Keratinocyte (primary cell): ENCODE results near the gene DHX35. TPM values are rescaled to one million over a fixed set of nuclear protein-coding genes. Genes with fewer than 3 reads are reported as not detected.

Experiments used
- DNase-seq: peaks from one replicate; pipeline ENCODE4 v3.0.0-alpha.2; 2011; ENCODE audit warnings: low read depth, missing footprints, low spot score
- FAIRE-seq: peaks from 2 replicates; lab custom pipeline; 2011; peaks lifted over from hg19 to GRCh38; lab: Jason Lieb, UNC
- H2AFZ ChIP-seq: 2 replicates; pipeline ENCODE4 v1.6.0; 2012; ENCODE audit warnings: low read length, control low read depth, inconsistent platforms; ENCODE audit not compliant: control insufficient read depth
- H3K27ac ChIP-seq: 2 replicates; pipeline ENCODE4 v1.5.1; 2011; ENCODE audit warnings: low read length; ENCODE audit not compliant: control insufficient read depth, insufficient read depth
- H3K27me3 ChIP-seq: 3 replicates; pipeline ENCODE4 v1.6.0; 2011; ENCODE audit warnings: low read length; ENCODE audit not compliant: control insufficient read depth, insufficient read depth; ENCODE audit errors: extremely low read depth
- H3K36me3 ChIP-seq, 2 experiments: 2 replicates in 1 of 2; 3 replicates in 1 of 2; pipeline ENCODE4 v1.5.1; 2011; ENCODE audit warnings: low read length in 2 of 2, mild to moderate bottlenecking in 1 of 2; ENCODE audit not compliant: control insufficient read depth in 2 of 2, insufficient read depth in 2 of 2; ENCODE audit errors: extremely low read depth in 1 of 2
- H3K4me1 ChIP-seq: 3 replicates; pipeline ENCODE4 v1.5.1; 2011; ENCODE audit warnings: low read length; ENCODE audit not compliant: control insufficient read depth, insufficient read depth; ENCODE audit errors: extremely low read depth
- H3K4me2 ChIP-seq: 3 replicates; pipeline ENCODE4 v1.6.0; 2011; ENCODE audit warnings: low read depth, low read length; ENCODE audit not compliant: control insufficient read depth, insufficient read depth; ENCODE audit errors: extremely low read depth
- H3K4me3 ChIP-seq, 3 experiments: fragments of 200-600 bp in 1 of 3; sonication (generic) in 1 of 3; 2 replicates in 2 of 3; 3 replicates in 1 of 3; pipeline ENCODE4 v1.5.1; 2011 to 2016; ENCODE audit warnings: low read length in 3 of 3, mild to moderate bottlenecking in 3 of 3, control low read depth in 2 of 3, inconsistent platforms in 1 of 3, low read depth in 1 of 3, mixed read lengths in 1 of 3, mixed run types in 1 of 3, moderate library complexity in 1 of 3; ENCODE audit not compliant: control insufficient read depth in 2 of 3, insufficient read depth in 2 of 3; ENCODE audit errors: extremely low read depth in 1 of 3
- H3K79me2 ChIP-seq: 2 replicates; pipeline ENCODE4 v1.6.0; 2012; ENCODE audit warnings: low read length; ENCODE audit not compliant: control insufficient read depth, insufficient read depth
- H3K9ac ChIP-seq: 3 replicates; pipeline ENCODE4 v1.6.0; 2011; ENCODE audit warnings: low read length; ENCODE audit not compliant: control insufficient read depth, insufficient read depth; ENCODE audit errors: extremely low read depth
- H3K9me1 ChIP-seq: 3 replicates; pipeline ENCODE4 v1.6.0; 2011; ENCODE audit warnings: low read length; ENCODE audit not compliant: control insufficient read depth, insufficient read depth; ENCODE audit errors: extremely low read depth
- H3K9me3 ChIP-seq: 2 replicates; pipeline ENCODE4 v1.5.1; 2012; ENCODE audit warnings: low read depth, low read length; ENCODE audit not compliant: control insufficient read depth
- H4K20me1 ChIP-seq: 3 replicates; pipeline ENCODE4 v1.6.0; 2011; ENCODE audit warnings: low read length; ENCODE audit not compliant: control insufficient read depth, insufficient read depth; ENCODE audit errors: extremely low read depth
- CTCF ChIP-seq, 3 experiments: IDR thresholded peaks in 1 of 3; conservative IDR thresholded peaks in 1 of 3; optimal IDR thresholded peaks in 1 of 3; 2 replicates in 2 of 3; 3 replicates in 1 of 3; pipeline versions ENCODE3 to v1.5.1; 2011; ENCODE audit warnings: low read length in 3 of 3, mild to moderate bottlenecking in 3 of 3, moderate library complexity in 2 of 3, control low read depth in 1 of 3, inconsistent platforms in 1 of 3; ENCODE audit not compliant: insufficient read depth in 2 of 3; ENCODE audit errors: extremely low read depth in 1 of 3
- EZH2 ChIP-seq: IDR thresholded peaks from one replicate; pipeline ENCODE4 v1.6.1; 2012; ENCODE audit warnings: inconsistent platforms, mild to moderate bottlenecking, low read length, moderate library complexity
- dilution Hi-C: fragments of 300-500 bp; cut with MboI; formaldehyde crosslinking; loops from one replicate; pipeline ENCODE4 v1.7.0; 2020; ENCODE audit warnings: low sequenced_read_pairs; ENCODE audit not compliant: extremely low pct_ligation_motif_present
- polyA plus RNA-seq, 5 experiments: library from polyadenylated mRNA; depleted of rRNA in 3 of 5; stranded (reverse) in 3 of 5; stranded (forward) in 1 of 5; unstranded in 1 of 5; fragments of >200 nt; gene quantifications; 1 replicate in 1 of 5; 2 replicates in 3 of 5; 3 replicates in 1 of 5; pipeline versions ENCODE4 v1.2.1 to v1.2.3, GENCODE V29; 2011 to 2012; ENCODE audit warnings: missing spikeins in 2 of 5, low read depth in 1 of 5, low replicate concordance in 1 of 5
- small RNA-seq, 3 experiments: library from RNA; depleted of rRNA; stranded (forward); fragments of <200 nt; gene quantifications; one replicate each; pipeline ENCODE3, GENCODE V24; 2012; ENCODE audit warnings: low read depth in 3 of 3, low replicate concordance in 1 of 3; ENCODE audit not compliant: insufficient read length in 3 of 3

DHX35 gene
- polyA plus RNA-seq, 1 donor (not counting 4 experiments of a cell fraction or from before 2014, with no cell fraction given) = 9.8 TPM

- DNase-seq (no peak), FAIRE-seq (no peak)
- dilution Hi-C loops = no loop called here
- Histone ChIP-seq H3K27ac (no peak overlapping the region), H3K9me3 (no peaks in the 10 kb centered on the region), H3K9me1 (no peaks in the 10 kb centered on the region), H3K4me2 (no peak overlapping the region), H3K9ac (no peak overlapping the region), H3K4me1 (no peaks in the 10 kb centered on the region), H3K4me3 (no peak overlapping the region), H2AFZ (no peak overlapping the region), H3K27me3 (no peaks in the 10 kb centered on the region), H3K79me2 (no peaks in the 10 kb centered on the region), H3K36me3 (no peaks in the 10 kb centered on the region), H4K20me1 (no peaks in the 10 kb centered on the region)
- TF ChIP-seq EZH2 (no peak), CTCF (optimal IDR thresholded peaks at IDR 0.05 in 1 of 3, IDR thresholded peaks at IDR 0.05 in 1 of 3, conservative IDR thresholded peaks at IDR 0.05 in 1 of 3; ENCODE audit: extremely low read depth in 1 of 3, insufficient read depth in 2 of 3, low read length in 3 of 3) (no peak)
Measured at GRCh38 chr20:39083761-39084160, 121.6 kb downstream of the DHX35 start.

GRCh38 chr20:39089029-39089428 is 126.9 kb downstream of the DHX35 start:
- no peaks in the 10 kb centered on the region for H3K9me1 ChIP-seq
- H3K79me2 ChIP-seq = no peaks in the 10 kb centered on the region
- H3K36me3 ChIP-seq = no peaks in the 10 kb centered on the region
- no peak overlapping the region for H2AFZ ChIP-seq
- no peaks in the 10 kb centered on the region for H4K20me1 ChIP-seq
- no peak overlapping the region for H3K27ac ChIP-seq
- FAIRE-seq = no peak
- H3K4me1 ChIP-seq = no peaks in the 10 kb centered on the region
- peaks cover 5% of the 10 kb centered on the region for H3K27me3 ChIP-seq
- DNase-seq = no peak
- TF ChIP-seq EZH2 = no peak
- no peak for TF ChIP-seq CTCF (optimal IDR thresholded peaks at IDR 0.05 in 1 of 3, IDR thresholded peaks at IDR 0.05 in 1 of 3, conservative IDR thresholded peaks at IDR 0.05 in 1 of 3; ENCODE audit: extremely low read depth in 1 of 3, insufficient read depth in 2 of 3, low read length in 3 of 3)
- H3K4me3 ChIP-seq = no peak overlapping the region
- H3K9ac ChIP-seq = no peak overlapping the region
- dilution Hi-C loops = no loop called here
- H3K9me3 ChIP-seq = no peaks in the 10 kb centered on the region
- H3K4me2 ChIP-seq = no peak overlapping the region

Small RNA genes lying within 50 kb of the gene (small RNA-seq; reads per million reads assigned to genes)
- gene AL023803.1 = 0 reads per million in 3 experiments

Other genes with a start within 250 kb of the DHX35 start
- gene SLC32A1, start 237.9 kb upstream of the DHX35 start, polyA plus RNA-seq = not detected in 3 replicates
- 9.7 to 10.1 TPM (median 9.9 TPM) in 3 replicates for gene ACTR5, start 213.9 kb upstream of the DHX35 start, polyA plus RNA-seq
- 0.19 TPM in 1 of 3 replicates, not detected in the others for gene PPP1R16B, start 156.6 kb upstream of the DHX35 start, polyA plus RNA-seq
- gene FAM83D, start 35.9 kb upstream of the DHX35 start, polyA plus RNA-seq = 8.5 to 33.1 TPM (median 32.1 TPM) in 3 replicates